Activated CD4-positive, CD25-positive, alpha-beta regulatory T cell treated with anti-CD3 and anti-CD28 coated beads, Interleukin-2, amount 50 U/mL, for 24 hours (primary cell): ENCODE data around the gene MAGEA9B.
A peak's percentile ranks its signal among the peaks of the same experiment; 100 is the strongest.
"Not testable (repeated sequence)": the region's sequence is repeated elsewhere in the genome, so short reads cannot be mapped to it uniquely, and the experiment has no call there.

ENCODE experiments used
- ATAC-seq, 2 donors: fragments of 150-1000 bp; cut with Tn5 transposase; one replicate each; pipeline ENCODE4 v1.10.0; 2021; ENCODE audit warnings: mild to moderate bottlenecking in 1 of 2, moderate library complexity in 1 of 2

MAGEA9B gene

DNA sequence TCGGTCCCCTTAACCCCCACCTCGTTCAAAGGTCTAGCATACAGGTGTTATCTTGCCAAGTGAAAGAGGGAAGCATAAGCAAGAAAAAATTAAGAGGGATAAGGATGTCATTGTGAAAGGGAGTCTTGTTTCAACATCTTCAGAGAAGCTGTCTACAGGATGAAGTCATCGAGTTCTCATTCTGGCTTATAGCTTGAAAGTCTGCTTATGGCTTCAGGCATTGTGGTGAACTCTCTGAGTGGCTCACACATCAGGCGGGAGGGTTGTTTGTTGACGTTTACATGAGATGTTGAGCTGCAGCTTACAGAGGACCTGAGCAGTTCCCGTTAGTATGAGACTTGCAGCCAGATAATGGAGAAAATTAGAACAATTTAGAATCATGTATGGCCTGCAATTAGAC, 16.6 kb downstream of the MAGEA9B start:
- no peak for ATAC-seq

DNA sequence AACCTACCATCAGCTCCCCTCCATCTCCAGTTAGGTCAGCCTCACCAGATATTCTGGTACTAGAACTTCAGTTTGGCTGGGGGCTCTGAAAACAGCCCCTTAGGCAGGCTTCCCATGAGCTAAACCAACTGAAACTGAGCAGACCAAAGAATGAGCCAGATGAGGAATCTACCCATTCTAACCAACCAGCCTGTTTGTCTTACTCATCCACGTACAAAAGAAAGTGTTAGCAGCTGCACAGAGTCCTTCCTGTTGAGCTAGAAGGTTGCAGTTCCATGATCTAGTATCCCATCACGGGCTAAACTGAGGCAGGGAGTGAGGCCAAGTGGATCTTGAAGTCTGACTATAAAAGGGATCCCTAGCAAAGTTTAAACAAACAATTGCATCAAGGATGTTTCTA, 17.5 kb downstream of the MAGEA9B start:
- ATAC-seq, result no peak

DNA sequence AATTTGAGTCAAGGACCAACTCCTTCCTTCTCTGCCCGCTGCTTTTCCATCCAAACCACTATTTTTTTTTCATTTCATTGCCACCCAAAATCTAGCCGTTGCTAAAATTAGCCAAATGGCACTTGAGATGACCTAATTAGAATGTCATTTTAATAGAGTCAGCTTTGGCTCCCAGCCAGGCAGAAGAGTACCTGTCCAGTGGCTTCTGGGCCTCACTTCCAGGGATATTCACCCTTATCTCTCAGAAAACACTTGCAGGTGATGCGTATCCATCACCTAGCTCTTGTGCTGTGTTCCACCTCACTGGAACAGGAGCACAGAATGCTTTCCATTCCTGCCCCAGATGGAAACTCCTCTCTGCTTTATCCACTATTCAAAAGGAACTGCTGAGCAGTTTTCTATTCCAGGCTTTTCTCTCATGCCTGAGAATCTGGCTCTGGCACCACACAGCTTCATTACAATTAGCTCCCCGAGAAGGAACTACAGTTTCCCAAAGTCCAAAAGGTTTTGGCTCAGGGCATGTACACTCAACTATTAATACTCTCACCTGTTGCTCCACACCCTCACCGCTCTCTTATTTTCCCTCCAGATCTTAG, 18.5 kb downstream of the MAGEA9B start:
- no peak for ATAC-seq

DNA sequence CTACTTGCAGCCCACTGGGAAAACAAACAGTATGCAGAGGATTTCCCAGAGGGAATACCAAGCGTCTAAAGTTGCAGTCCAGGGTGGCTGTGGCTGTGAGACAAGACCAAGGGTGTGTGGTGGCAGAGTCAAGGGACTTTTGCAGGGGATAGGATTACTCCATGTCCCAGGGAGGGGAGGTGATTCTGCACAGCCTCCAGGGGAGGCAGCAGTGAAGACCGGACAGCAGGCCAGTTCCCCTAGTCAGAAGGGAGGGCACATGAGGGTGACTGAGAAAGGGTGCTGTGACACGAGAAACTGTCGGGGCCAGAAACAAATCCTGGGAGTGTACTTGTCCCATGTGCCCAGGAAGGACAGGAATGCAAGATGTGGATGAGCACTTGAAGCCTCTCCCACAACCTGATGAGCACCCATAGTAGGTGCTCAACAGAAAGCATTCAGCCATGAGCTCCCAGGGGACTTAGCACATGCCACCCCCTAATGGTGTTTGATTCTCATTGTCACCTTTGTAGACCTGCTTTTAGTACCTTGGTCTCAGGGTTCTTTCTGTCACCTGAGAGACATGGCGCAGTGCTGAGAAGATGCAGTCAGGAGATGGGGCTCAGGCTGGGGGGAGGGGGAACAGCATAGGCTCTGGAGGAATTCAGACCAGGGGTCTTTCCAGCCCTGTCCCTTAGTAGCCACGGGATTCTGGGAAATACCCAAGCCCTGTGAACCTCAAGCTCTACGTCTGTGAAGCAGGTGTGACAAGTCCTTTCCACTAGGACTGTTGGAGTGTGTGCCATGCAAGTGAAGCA, 19.4 kb downstream of the MAGEA9B start:
- no peak for ATAC-seq

DNA sequence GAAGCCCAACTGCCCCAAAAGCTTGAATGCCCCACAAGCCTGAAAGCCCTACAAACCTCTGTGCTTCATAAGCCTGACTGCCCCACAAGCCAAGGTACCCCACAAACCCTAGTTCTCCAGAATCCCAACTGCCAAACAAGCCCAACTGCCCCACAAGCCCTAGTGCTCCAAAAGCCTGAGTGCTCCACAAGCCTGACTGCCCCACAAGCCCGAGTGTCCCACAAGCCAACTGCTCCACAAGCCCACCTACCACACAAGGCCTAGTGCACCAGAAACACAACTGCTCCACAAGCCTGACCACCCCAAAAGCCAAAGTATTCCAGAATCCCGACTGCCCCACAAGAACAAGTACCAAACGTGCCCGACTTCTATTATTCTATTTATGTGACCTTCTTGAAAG, 23.9 kb downstream of the MAGEA9B start:
- ATAC-seq, result no peak

DNA sequence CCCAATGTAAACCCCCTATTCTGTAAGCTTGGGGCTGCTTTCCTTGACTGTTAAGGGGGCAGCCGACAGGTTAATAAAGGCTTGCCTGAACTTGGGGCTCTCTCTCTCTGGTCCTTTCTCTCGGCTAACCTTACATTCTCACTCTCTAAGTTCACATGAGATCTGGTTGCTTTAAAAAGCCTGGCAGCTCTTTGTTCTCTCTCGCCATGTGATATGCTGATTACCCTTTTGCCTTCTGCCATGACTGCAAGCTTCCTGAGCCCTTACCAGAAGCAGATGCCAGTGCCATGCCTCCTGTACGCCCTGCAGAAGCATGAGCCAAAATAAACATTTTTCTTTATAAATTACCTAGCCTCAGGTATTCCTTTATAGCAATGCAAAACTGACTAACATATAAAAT, 32.0 kb downstream of the MAGEA9B start:
- not testable (repeated sequence) for ATAC-seq

DNA sequence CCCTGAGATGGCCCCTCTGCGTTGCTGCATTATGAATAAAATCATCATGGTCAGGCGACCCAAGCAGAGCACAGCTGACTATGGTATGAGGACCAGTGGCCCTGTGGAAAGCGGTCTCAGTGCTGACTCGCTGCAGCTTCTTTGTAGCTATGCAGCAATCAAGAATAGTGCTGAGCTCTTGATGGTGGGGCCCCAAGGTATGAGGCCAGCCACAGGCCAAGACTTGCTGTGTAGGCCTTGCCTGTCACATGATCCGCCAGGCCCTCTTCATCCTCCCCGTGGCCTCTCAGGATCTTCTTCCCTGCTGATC, 35.4 kb downstream of the MAGEA9B start:
- ATAC-seq, result peak in 1 of 2 donors; percentile 39

DNA sequence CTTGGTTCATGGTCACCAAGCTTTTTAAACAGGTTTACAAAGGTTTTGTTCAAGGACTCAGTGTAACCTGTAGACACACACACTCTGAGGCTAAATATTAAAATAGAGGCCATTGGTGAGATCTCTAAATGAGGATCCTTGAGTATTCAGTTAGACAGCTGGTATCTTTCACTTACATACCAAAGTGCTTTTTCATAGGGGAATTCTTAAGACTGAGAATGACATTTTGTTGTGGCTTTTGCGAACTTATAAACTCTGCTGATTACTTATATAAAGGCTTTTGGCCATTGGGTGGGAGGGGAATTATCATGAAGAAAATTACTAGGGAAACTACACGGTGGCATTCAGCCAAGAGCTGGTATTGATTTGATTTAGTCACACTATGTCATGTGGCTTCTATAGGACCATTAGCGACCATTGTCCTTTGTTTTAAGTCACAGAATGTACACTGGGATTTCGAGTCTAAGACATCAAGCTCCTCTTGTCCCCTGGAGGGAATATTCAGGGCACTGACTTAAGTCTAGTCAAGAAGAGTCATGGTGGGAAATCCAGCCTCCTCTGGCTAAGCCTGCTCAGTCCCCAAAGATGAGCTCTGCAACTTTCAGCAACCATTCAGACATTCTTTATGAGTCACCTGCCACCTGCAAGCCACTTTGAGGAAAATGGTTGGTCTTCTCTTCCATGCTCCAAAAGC, 35.9 kb downstream of the MAGEA9B start:
- ATAC-seq, result peak; percentile 55 to 57

DNA sequence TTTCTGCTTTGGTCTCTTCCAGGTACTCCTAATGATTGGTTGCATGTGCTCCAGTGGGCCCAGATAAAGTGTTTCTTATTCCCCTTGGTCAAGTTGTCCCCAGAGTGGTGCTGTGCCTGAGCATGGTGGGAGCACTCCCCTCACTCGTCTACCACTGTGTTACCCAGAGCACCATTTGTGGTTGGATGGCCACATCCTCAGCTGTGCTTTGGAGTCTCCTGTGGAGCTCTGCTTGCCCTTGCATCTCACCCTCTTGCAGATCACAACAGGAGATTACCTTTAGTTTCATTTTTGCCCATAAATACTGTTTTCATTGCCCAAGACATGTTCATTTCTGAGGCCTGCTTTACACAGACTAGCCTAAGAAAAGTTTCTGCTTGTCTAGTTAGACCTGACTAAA, 36.8 kb downstream of the MAGEA9B start:
- ATAC-seq, result peak in 1 of 2 donors; percentile 16

DNA sequence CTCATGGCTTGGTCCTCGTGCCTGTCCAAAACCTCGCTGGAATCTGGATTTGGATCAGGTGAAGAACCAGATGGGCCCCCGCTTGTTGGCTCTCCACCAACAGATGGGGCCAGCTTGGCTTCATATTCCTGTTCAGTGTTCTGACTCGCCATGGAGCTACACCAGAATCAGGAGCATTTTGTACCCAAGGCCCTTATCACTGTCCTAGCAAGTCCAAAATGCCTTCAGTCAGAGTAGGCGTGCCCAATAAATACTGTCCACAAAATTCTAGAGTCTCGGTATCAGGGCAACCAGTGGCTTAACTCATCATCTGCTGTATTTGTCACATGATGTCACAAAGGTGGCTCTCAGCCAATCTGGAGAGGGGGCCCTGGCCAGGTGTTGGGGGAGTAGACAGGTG, 37.6 kb downstream of the MAGEA9B start, which contains the start of gene HSFX3:
Gene HSFX3, minus strand, starts transcription at position 224 of the 400 bp plus-strand sequence. Its CDS starts 72 bp downstream, at position 152.
- ATAC-seq, result not testable (repeated sequence)

DNA sequence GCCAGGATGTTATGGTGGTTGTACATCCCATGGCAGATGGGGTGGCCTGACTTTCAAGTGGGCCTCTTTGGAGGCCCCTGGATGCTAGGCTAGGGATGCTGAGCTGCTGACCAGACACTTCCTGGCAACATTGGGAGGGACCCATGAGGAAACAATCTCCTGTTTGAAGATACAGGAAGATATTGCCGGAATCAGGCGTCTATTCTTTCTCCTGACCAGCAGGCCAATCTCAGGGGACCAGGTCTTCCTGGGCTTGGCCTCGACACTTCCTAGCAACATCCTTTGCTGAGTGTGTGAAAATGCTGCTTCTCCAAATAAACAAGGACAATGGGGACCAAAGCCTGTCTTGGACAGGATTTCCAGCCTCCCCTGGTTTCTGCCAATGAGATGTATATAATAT, 39.5 kb downstream of the MAGEA9B start:
- not testable (repeated sequence) for ATAC-seq

DNA sequence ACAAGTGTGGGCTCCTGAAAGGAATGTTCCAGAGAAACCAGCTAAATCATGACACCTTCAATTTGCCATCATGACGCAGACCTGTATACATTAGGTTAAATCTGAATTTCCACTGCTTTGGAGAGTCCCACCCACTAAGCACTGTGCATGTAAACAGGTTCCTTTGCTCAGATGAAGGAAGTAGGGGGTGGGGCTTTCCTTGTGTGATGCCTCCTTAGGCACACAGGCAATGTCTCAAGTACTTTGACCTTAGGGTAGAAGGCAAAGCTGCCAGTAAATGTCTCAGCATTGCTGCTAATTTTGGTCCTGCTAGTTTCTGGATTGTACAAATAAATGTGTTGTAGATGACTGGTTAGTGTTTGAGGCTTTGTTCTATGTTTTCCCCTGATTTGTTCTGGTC, 40.3 kb downstream of the MAGEA9B start:
- ATAC-seq, result not testable (repeated sequence)

DNA sequence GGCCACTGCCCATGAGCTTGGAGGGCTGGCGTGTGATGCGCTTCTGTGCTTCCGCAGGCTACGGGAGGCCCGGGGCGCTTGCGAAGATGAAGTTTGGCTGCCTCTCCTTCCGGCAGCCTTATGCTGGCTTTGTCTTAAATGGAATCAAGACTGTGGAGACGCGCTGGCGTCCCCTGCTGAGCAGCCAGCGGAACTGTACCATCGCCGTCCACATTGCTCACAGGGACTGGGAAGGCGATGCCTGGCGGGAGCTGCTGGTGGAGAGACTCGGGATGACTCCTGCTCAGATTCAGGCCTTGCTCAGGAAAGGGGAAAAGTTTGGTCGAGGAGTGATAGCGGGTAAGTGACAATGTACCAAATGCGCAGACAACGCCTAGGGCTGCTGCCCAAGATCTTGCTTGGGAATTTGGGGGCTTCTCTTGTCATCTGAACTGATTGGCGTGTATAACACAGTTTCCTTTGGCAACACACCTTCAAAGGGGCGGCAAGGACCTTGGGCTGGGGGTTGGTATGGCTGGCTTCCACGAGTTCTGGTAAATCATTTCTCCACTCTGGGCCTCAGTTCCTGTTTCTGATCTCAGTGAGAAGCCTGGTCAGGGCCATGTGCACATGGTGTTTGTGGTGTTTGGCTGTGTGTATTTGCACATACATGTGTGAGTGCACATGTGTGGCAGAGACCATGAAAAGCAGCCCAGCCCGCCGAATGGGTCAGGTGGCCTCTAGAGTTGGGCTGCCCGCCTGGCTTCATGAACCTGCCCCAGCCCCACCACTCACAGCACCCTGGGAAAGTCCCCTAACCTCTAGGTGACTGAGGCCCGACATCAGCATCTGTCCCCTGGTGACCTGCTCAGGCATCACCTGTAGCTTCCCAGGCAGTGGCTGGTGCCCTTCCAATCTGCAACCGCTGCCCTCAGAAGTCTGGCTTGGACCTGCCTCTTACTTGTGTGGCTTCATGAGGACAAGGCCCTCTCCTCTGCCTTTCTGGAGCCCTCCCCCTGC, 41.4 kb downstream of the MAGEA9B start:
- ATAC-seq, result not testable (repeated sequence)

DNA sequence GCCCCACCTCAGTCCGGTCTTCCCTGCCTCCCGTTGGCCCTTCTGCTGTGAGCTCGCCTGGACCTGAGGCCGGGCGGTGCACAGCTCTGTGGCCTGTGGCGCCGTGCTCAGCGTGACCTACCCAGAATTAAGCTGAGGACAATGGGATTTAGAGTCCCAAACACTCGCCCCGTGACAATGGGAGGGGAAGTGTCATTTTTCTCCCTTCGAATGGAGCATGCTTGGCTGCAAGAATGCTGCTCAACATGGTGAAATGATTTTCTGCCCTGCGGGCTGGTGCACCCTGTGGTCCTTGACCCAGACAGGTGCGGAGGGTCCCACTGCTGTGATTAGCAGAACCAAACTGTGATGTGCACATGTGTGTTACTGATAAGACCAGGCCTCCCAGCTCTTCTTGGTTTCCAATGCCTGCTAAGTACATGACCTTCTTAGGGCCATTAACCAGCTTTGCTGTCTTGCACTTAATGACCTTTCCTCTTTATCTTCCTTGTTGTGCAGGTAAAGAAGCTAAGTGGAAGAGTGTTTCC, 45.7 kb downstream of the MAGEA9B start:
- no peak for ATAC-seq

DNA sequence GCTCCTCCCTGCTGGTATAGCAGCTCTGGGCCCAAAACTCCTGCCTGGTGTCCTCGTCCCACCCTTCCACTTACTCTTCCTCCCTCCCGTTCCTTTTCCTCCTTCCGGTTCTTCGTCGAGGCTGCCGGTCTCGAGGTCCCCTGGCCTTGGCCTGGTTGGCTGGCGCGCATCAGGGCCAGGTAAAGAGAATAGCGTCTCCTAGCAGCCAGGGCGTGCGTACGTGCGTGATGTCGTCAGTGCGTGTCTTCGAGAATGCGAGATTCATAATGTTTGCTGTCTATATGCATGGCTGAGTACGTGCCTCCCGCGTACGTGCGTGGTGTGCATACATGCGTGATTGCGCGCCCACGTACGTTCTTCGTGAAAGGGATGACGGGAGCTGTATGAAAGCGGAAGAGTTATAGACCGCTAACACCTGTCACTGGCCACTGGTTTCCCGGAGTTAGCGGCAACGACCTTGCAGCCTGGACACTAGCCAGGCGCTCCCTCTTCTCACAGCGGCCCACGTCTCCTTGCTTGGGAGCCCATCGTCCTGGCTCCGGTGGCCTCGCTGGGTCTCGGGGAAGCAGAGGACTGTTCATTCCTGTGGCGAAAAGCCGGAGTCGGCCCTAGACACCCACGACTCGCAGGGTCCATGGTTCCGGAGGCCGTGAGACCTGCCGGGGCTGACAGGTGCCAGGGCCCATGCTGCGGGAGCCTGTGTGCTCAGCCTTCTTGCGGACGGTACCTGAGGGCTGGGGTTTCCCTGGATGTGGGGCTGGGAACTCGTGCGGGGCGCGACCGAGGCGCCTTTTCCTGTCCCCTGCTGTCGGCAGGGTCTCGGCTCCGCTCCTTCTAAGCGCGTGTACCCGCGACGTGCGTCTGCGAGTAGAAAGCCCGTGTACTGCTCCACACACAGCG, 46.4 kb downstream of the MAGEA9B start, which contains the start of gene EOLA1:
Gene EOLA1, plus strand, starts transcription at position 392 of the 900 bp plus-strand sequence. CDS start 4,619 bp downstream, outside the sequence.
- ATAC-seq, result peak; percentile 86 to 88

DNA sequence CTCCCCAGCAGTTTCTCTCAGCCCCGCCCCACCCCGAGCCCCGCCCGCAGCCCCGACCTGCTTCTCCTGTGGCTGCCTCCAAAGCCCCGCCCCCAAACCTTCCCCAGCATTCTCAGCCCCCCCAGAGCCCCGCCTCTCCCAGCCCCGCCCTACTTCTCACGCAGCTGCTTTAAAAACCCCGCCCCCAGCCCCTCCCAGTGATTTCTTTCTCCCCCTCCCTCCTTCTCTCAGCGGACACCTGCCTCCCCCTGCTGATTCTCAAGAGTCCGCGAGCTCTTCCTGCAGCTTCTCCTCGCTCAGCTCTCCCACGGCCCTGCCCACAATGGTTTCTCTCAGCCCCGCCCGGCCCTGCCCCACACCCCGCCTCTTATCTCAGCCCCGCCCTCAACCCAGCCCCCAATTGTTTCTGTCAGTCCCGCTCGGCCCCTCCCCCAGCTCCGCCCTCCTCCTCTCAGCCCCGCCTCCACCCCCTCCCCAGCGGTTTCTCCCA, 47.1 kb downstream of the MAGEA9B start:
- peak; percentile 43 to 44 for ATAC-seq

DNA sequence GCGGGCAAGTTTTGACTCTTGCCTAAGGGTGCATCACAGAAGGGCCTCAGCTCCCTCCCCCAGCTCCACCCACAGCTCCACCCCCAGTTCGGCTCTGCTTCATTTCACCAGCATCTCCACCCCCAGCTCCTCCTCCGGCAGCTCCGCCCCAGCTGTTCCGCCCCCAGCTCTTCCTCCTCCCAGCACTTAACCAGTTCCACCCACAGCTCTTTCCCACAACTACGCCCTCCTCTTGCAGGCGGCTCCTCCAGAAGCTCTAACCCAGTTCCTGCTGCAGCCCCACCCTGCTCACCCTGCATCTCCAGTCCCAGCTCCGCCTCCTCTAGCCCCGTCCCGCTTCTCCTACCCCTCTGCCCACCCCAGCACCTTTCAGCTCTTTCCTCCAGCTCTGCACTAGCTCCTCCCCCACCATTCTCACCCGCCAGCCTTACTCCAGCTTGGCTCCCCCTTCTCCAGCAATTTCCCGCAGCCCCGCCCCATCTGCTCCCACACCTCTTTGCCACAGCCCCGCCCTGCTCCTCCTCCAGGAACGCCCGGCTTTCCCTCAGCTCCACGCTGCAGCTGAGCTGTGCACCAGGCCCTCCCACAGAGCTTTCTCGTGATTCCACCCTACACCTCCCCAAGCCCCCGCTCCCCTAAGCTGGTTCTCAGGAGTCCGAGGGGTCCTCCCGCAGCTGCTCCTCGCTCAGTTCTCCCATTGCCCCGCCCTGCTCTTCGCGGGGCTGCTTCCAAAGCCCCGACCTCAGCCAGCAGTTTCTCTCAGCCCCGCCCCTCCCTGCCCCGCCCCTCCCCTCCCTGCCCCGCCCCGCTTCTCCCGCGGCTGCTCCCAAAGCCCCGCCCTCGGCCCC, 47.8 kb downstream of the MAGEA9B start:
- peak; percentile 44 to 55 for ATAC-seq

DNA sequence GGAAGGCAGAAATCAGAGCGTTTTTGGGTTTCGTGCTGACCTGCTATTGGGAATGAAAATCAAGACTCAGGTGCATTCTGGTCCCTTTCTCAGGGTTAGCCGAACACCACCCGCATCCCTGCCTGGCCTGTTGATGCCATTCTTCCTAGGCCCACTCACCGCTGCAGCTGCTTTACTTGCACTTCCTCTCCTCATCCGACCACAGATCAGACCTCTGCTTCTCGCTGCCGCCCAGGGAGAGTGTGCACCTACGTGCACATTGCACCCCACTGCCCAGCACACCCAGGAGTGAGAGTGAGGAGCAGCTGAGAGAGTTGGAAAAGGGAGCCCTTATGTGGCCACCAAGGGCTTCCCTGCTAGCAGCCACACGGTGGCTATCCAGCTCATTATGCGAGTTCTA, 49.8 kb downstream of the MAGEA9B start:
- ATAC-seq, result not testable (repeated sequence)

DNA sequence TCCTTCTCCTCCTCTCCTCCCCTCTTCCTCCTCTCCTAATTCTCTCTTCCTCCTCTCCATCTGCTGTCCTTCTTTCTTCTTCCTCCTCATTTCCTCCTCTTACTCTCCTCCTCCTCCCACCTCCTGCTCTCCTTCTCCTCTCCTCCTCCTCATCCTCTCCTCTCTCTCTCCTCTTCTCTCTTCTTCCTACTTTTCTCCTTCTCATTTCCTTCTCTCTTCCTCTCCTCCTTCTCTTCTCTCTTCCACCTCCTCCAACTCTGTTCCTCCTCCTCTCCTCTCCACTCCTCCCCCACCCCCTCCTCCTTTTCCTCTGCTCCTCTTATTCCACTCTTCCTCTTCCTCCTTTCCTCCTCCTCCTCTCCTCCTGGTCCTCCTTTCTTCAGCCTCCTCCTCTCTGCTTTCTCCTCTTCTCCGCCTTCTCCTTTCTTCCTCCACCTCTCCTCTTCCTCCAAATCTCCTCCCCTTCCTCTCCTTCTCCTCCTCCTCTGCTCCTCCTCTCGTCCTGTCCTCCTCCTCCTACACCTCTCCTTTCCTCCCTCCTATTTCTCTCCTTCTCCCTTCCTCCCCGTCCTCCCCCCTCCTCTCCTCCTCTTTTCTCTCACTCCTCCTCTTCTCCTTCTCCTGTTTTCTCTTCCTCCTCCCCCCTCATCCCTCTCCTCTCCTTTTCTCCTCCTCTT, 52.2 kb downstream of the MAGEA9B start:
- ATAC-seq, result not testable (repeated sequence)
